Measurements from ENCODE around the gene MPPED1.

The MPPED1 gene

DNA sequence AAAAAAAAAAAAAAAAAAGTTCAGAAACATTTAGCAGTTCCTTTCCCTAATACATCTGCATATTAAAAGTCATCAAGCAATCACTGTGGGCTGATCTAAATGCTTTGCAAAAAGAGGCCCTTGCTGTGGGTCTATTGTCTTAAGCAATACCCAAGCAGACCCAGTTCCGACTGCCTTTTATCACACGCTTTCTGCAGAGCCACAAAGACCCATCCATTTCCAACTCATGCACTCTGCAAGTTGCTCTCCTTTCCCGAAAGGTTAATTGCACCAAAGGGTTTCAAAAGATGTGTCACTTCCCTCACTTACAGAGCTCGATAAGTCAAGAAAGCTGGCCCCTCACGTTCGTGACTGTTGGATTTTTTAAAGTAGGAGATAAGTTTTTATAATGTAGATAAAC, 138.9 kb downstream of the MPPED1 start:
- Mint-ChIP-seq H3K27ac (no peak overlapping the region), H3K4me3 (no peak overlapping the region), H3K4me1 (ENCODE audit: low read depth in 2 of 2) (no peaks in the 10 kb centered on the region), H3K9me3 (no peaks in the 10 kb centered on the region), H3K27me3 (peaks cover 18 to 30% of the 10 kb centered on the region in 2 donors), H3K36me3 (ENCODE audit: insufficient read depth) (peaks cover 3% of the 10 kb centered on the region)
- no peak for ATAC-seq (replicated peaks)
- DNase-seq, result no peak

DNA sequence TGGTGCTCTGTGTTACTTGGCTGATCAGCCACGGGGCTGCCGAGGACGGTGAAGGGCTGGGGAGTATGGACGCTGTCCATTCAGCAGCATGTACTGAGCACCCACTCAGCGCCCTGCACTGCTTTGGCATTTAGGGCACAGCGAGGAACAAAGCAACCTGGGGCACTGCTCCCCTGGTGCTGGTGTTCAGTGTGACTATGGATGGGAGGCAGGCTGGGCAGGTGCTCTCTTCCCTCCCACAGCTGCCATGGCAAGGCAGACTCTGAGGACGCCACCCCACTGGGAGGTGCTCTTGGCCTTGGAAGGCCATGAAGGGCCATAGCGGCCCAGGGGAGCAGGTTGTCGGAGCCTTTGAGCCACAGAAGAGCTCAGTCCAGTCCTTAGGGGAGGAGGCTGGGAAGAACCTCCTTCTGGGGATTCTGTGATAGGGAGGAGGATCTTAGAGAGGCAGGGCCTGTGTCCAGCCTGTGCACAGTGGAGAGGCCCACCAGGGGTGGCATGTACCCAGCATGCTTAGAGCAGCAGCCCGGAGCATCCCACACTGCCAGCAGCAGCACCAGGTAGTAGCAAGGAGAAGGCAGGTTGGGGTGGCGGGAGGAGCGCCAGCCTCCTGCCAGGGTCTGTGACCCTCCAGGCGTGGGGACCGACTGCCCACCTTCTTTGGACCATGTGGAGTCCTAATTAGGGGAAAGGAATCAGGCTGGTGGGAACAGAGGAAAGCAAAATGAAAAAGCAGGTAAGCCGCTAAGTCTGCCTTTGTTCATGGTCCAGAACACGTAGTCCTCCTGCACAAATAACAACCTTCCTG, 141.8 kb downstream of the MPPED1 start:
- H3K9me3 Mint-ChIP-seq, result no peaks in the 10 kb centered on the region
- H3K4me1 Mint-ChIP-seq (ENCODE audit: low read depth in 2 of 2), result no peaks in the 10 kb centered on the region
- no peak overlapping the region for H3K27ac Mint-ChIP-seq
- peaks cover 3% of the 10 kb centered on the region for H3K36me3 Mint-ChIP-seq (ENCODE audit: insufficient read depth)
- peaks cover 21 to 37% of the 10 kb centered on the region in 2 donors for H3K27me3 Mint-ChIP-seq
- H3K4me3 Mint-ChIP-seq, result no peak overlapping the region
- DNase-seq (no peak), ATAC-seq (replicated peaks) (no peak)

DNA sequence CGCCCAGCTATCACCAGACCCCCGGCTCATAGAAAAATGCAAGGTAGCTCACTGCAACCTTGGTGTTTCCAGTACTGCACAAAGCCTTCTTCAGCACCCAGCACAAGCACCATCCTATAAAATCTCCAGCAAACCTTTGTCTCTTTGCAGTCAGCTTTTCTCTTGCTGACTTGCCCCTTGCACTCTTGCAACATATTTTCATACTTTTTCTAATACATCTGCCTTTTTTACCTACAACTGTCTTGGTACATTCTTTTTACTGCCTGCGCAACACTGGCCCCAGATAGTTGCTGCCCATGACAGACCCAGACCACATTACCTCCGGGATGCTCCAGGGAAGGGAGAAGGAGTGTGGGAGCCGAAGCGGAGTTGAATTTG, 142.4 kb downstream of the MPPED1 start:
- H3K27ac Mint-ChIP-seq, result no peak overlapping the region
- H3K4me1 Mint-ChIP-seq (ENCODE audit: low read depth in 2 of 2), result no peaks in the 10 kb centered on the region
- H3K36me3 Mint-ChIP-seq (ENCODE audit: insufficient read depth), result peaks cover 3% of the 10 kb centered on the region
- peaks cover 26 to 37% of the 10 kb centered on the region in 2 donors for H3K27me3 Mint-ChIP-seq
- DNase-seq (no peak), ATAC-seq (replicated peaks) (no peak)
- H3K9me3 Mint-ChIP-seq, result no peaks in the 10 kb centered on the region
- no peak overlapping the region for H3K4me3 Mint-ChIP-seq

DNA sequence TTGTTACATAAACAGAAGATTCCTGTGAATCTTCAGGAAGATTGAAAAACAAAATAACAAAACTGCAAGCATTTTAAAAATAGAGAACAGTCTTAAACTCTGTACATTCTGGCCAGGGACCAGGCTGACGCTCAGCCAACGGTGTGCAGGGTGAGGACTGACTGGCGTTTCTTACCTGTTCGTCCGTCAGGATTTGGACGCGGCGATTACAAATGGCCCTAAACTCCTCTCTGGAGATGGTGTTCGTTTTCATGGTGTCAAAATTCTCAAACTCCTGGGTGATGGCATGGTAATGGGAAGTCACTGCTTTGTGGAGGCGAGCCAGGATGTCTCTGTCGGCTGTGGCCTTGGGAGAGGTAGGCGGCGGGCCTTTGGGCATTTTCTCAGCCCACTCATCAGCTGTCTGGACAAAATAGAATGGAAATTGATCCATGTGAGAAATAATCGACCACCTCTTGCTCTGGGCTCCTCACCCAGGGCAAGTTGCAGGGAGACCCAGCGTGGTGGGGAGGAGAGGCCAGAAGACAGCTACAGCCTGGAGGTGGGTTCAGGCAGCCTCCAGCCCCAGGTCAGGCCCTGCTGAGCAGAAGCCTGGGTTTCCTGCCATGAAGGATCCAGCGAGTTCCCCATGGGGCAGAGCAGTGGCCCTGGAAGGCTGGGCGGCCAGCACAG, 143.0 kb downstream of the MPPED1 start:
- peaks cover 3% of the 10 kb centered on the region for H3K36me3 Mint-ChIP-seq (ENCODE audit: insufficient read depth)
- H3K27me3 Mint-ChIP-seq, result peaks cover 28 to 37% of the 10 kb centered on the region in 2 donors
- H3K9me3 Mint-ChIP-seq, result no peaks in the 10 kb centered on the region
- DNase-seq (no peak), ATAC-seq (replicated peaks) (no peak)
- H3K4me1 Mint-ChIP-seq (ENCODE audit: low read depth in 2 of 2), result no peaks in the 10 kb centered on the region
- H3K27ac Mint-ChIP-seq, result no peak overlapping the region
- no peak overlapping the region for H3K4me3 Mint-ChIP-seq

DNA sequence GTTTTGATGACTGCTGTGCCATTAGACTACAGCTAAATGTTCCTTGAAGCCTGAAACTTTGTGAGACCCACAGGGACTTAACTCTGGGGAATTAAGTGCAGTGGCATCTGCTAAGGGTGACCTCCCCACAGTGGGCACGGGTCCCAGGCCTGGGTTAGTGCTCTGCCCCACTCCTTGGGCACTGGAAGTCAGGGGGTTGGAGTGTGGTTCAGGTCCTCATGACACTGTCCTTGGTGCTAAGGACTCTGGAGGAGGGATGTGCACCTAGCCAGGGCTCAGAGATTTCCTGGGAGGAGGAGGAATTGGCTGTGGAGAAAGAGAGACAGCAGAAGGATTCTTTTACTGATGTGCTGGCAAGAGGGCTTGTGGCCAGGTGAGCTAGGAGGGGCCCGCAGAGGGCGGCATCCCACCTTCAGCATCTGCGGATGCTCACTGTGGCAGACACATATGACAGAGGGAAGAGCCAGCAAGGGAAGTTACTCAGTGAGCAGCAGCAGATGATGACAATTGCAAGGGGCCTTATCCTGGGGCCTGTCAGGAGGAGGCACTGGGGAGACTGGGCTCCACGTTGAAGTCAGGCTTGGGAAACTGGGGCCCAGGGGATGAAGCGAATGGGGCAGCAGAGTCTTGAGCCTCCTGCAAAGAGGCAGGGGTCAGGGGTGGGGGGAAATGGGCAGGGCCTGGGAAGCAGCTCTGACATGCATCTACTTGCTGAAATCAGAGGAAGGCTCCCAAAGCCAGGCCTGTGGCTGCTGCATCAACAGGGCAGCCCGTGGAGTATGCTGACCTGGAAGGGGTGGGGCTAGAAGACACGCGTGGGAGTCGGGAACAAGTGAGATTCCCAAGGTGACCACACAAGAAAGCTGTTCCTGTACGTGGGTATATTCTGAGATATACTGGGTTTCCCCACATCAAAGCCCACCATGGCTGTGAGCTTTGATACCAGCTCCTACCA, 144.0 kb downstream of the MPPED1 start:
- H3K9me3 Mint-ChIP-seq, result no peaks in the 10 kb centered on the region
- no peak overlapping the region for H3K4me3 Mint-ChIP-seq
- no peak overlapping the region for H3K27ac Mint-ChIP-seq
- DNase-seq, result no peak
- ATAC-seq (replicated peaks), result no peak
- no peaks in the 10 kb centered on the region for H3K4me1 Mint-ChIP-seq (ENCODE audit: low read depth in 2 of 2)
- H3K27me3 Mint-ChIP-seq, result peaks cover 28 to 44% of the 10 kb centered on the region in 2 donors
- H3K36me3 Mint-ChIP-seq (ENCODE audit: insufficient read depth), result peaks cover 3% of the 10 kb centered on the region

Data from effector memory CD8-positive, alpha-beta T cell (primary cell).